Measurements from ENCODE around the gene FADS3. TPM values are rescaled to one million over a fixed set of nuclear protein-coding genes. Genes with fewer than 3 reads are reported as not detected.

Gene FADS3
- total and polyA plus RNA-seq, 9 donors: 10.6 to 85.8 (median 41.3) TPM

GRCh38 chr11:61875698-61876097 lies 15.6 kb downstream of the FADS3 start:
- no peaks in the 10 kb centered on the region for H3K36me3 ChIP-seq

GRCh38 chr11:61874853-61875252 lies 16.5 kb downstream of the FADS3 start:
- DNase-seq: no peak
- H3K27ac ChIP-seq: no peak overlapping the region
- peaks cover 4% of the 10 kb centered on the region for H3K4me1 ChIP-seq (ENCODE audit: insufficient read depth)
- WGBS, 3 donors: 75 to 88% (median 85%) methylated on average over 3 of the region's 3 CpGs
- H3K27me3 ChIP-seq: no peaks in the 10 kb centered on the region
- no peak for TF ChIP-seq EP300 (IDR thresholded peaks at IDR 0.05)
- H3K36me3 ChIP-seq: no peaks in the 10 kb centered on the region
- no peak overlapping the region for H3K4me3 ChIP-seq
- no peaks in the 10 kb centered on the region for H3K9me3 ChIP-seq
- intact Hi-C loops (cut with DNase I): loop anchor here in 3 of 4 donors (5.0 to 10.0 kb wide), 3 partner anchors 70 to 437 kb away; no protein-coding TSS in a partner anchor

More at GRCh38 chr11:61875698-61876097, 15.6 kb downstream of the FADS3 start:
- TF ChIP-seq EP300 (IDR thresholded peaks at IDR 0.05): no peak
- TF ChIP-seq CTCF (IDR thresholded peaks at IDR 0.05): no peak
- no peak for TF ChIP-seq POLR2A (IDR thresholded peaks at IDR 0.05)
- peaks cover 4% of the 10 kb centered on the region for H3K4me1 ChIP-seq (ENCODE audit: insufficient read depth)
- DNase-seq: no peak
- intact Hi-C loops (cut with DNase I): loop anchor here in 2 of 4 donors (10.0 kb wide), 2 partner anchors 71 to 199 kb away; no protein-coding TSS in a partner anchor
- 94 to 96% (median 96%) methylated on average over 14 of the region's 14 CpGs for WGBS, 3 donors
- no peaks in the 10 kb centered on the region for H3K27me3 ChIP-seq
- no peaks in the 10 kb centered on the region for H3K9me3 ChIP-seq
- no peak overlapping the region for H3K4me3 ChIP-seq
- no peak overlapping the region for H3K27ac ChIP-seq

- intact Hi-C loops (cut with DNase I): loop anchor here in 3 of 4 donors (5.0 to 10.0 kb wide), 3 partner anchors 70 to 438 kb away; no protein-coding TSS in a partner anchor
- no peaks in the 10 kb centered on the region for H3K36me3 ChIP-seq
- H3K27me3 ChIP-seq: no peaks in the 10 kb centered on the region
- H3K9me3 ChIP-seq: no peaks in the 10 kb centered on the region
- no peak overlapping the region for H3K4me3 ChIP-seq
- TF ChIP-seq CTCF (IDR thresholded peaks at IDR 0.05): no peak
- TF ChIP-seq EP300 (IDR thresholded peaks at IDR 0.05): no peak
- no peak for TF ChIP-seq POLR2A (IDR thresholded peaks at IDR 0.05)
- H3K4me1 ChIP-seq (ENCODE audit: insufficient read depth): peaks cover 4% of the 10 kb centered on the region
- WGBS, 3 donors: 82 to 88% (median 88%) methylated on average over 12 of the region's 12 CpGs
- no peak for DNase-seq
- H3K27ac ChIP-seq: no peak overlapping the region
Observed at GRCh38 chr11:61874377-61874809, 17.0 kb downstream of the FADS3 start.

- DNase-seq: no peak
- WGBS, 3 donors: 84 to 89% (median 84%) methylated on average over 16 of the region's 16 CpGs
- H3K27me3 ChIP-seq: no peaks in the 10 kb centered on the region
- peaks cover 4% of the 10 kb centered on the region for H3K4me1 ChIP-seq (ENCODE audit: insufficient read depth)
- no peaks in the 10 kb centered on the region for H3K36me3 ChIP-seq
- H3K9me3 ChIP-seq: no peaks in the 10 kb centered on the region
- H3K27ac ChIP-seq: no peak overlapping the region
- TF ChIP-seq POLR2A (IDR thresholded peaks at IDR 0.05) (no peak), CTCF (IDR thresholded peaks at IDR 0.05) (no peak), EP300 (IDR thresholded peaks at IDR 0.05) (no peak)
- H3K4me3 ChIP-seq: no peak overlapping the region
- intact Hi-C loops (cut with DNase I): loop anchor here in 3 of 4 donors (5.0 to 10.0 kb wide), 3 partner anchors 69 to 439 kb away; no protein-coding TSS in a partner anchor
Observed at GRCh38 chr11:61873588-61874376, 17.6 kb downstream of the FADS3 start.

Measured in ovary (tissue), 9 donors.